Stomach (tissue), 9 donors: Measurements from ENCODE around the gene PLS3. TPM values are rescaled to one million over a fixed set of nuclear protein-coding genes. Genes with fewer than 3 reads are reported as not detected.

Source experiments
- DNase-seq, 2 donors: peaks; one replicate each; pipeline versions ENCODE4 v3.0.0 to v3.0.0-alpha.2; 2013 to 2019
- H3K27ac ChIP-seq, 5 donors: fragments of 200-600 bp in 4 of 5; sonication (generic) in 4 of 5; one replicate each; pipeline ENCODE4 v1.5.1; 2013 to 2019; ENCODE audit warnings: mild to moderate bottlenecking in 1 of 5, moderate library complexity in 1 of 5
- H3K27me3 ChIP-seq, 3 donors: fragments of 200-600 bp; sonication (generic); one replicate each; pipeline ENCODE4 v1.5.1; 2017 to 2019; ENCODE audit warnings: mixed run types in 1 of 3
- H3K36me3 ChIP-seq, 4 donors: fragments of 200-600 bp; sonication (generic); 1 replicate in 3 of 4; 2 replicates in 1 of 4; pipeline ENCODE4 v1.5.1; 2016 to 2019
- H3K4me1 ChIP-seq, 4 donors: fragments of 200-600 bp; sonication (generic); one replicate each; pipeline ENCODE4 v1.5.1; 2016 to 2019
- H3K4me3 ChIP-seq, 4 donors: fragments of 200-600 bp; sonication (generic) in 3 of 4; one replicate each; pipeline ENCODE4 v1.5.1; 2016 to 2019; ENCODE audit warnings: mild to moderate bottlenecking in 1 of 4
- H3K9me3 ChIP-seq, 4 donors: fragments of 200-600 bp; sonication (generic); one replicate each; pipeline ENCODE4 v1.5.1; 2016 to 2019
- EP300 ChIP-seq: sonication (generic); formaldehyde crosslinking; IDR thresholded peaks from one replicate; pipeline ENCODE4 v1.6.1; 2017; ENCODE audit warnings: antibody characterized with exemption
- POLR2A ChIP-seq, 4 donors: fragments of 450-650 bp; IDR thresholded peaks; one replicate each; pipeline ENCODE4 v1.6.1; 2016; ENCODE audit warnings: antibody characterized with exemption in 4 of 4, control low read depth in 2 of 4, mild to moderate bottlenecking in 1 of 4, moderate library complexity in 1 of 4
- POLR2AphosphoS5 ChIP-seq, 3 donors: sonication (generic); formaldehyde crosslinking; IDR thresholded peaks; one replicate each; pipeline ENCODE4 v1.6.1; 2016; ENCODE audit warnings: antibody characterized with exemption in 3 of 3
- whole genome bisulfite sequencing, 5 donors: extraction: QIAGEN DNeasy Blood & Tissue Kit in 3 of 5; methylation state at CpG; one replicate each; pipeline versions ENCODE4 v1.1.5 to v1.1.7; 2013 to 2018; 5-methylcytosine and 5-hydroxymethylcytosine counted together
- intact Hi-C: fragments of 100-400 bp; cut with DNase I; formaldehyde crosslinking; loops from one replicate; pipeline ENCODE4 v1.15.1; 2023; ENCODE audit warnings: low total_unique reads
- polyA plus RNA-seq, 3 donors: library from polyadenylated mRNA; stranded (reverse); fragments of 200-250 nt; gene quantifications; one replicate each; pipeline ENCODE4 v1.2.3, GENCODE V29; 2013
- total RNA-seq, 5 donors: library from RNA; depleted of rRNA; stranded (reverse); fragments of >200 nt; gene quantifications; one replicate each; pipeline versions ENCODE4 v1.1.0 to v1.2.3, GENCODE V29; 2014 to 2016
- TF ChIP-seq, protein P1 (sequence below), 7 experiments: fragments of 450-650 bp in 4 of 7; fragments of 200-600 bp in 3 of 7; sonication (generic) in 3 of 7; IDR thresholded peaks; one replicate each; pipeline ENCODE4 v1.5.1; 2016 to 2019; ENCODE audit warnings: antibody characterized with exemption in 7 of 7, control low read depth in 2 of 7, mild to moderate bottlenecking in 1 of 7
- donor health status: healthy with polysubstance abuse.
- donor health status: Bipolar disorder and iron deficiency.
- donor health status: healthy.

PLS3 gene
- total and polyA plus RNA-seq, 8 donors, result 7.5 to 129 (median 41.6) TPM

DNA sequence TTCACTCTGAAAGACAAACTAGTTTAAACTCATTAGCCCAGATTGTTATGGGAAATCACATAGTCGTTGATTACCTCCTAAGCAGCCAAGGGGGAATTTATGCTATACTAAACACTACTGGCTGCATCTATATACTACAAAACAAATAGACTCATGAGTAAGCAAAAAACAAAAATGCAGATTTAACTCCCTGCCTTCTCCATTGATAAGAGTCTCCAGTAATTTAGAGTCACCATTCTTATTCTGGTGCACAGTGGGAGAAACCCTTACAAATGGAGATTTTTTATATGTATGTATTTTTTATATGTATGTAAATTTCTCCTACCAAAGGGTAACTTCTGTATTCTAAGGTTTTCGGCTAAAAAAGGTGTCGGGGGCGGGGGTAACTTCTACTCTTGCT lies 126.6 kb downstream of the PLS3 start:
- DNase-seq, result no peak
- Histone ChIP-seq H3K27ac (no peak overlapping the region), H3K36me3 (no peaks in the 10 kb centered on the region), H3K9me3 (no peaks in the 10 kb centered on the region), H3K4me1 (peaks cover 0 to 7% (median 0%) of the 10 kb centered on the region in 4 donors), H3K4me3 (no peak overlapping the region), H3K27me3 (peaks cover 0 to 6% (median 0%) of the 10 kb centered on the region in 3 donors)
- 43 to 82% (median 59%) methylated on average over 4 of the region's 4 CpGs for WGBS, 5 donors
- intact Hi-C loops, result no loop called here
- TF ChIP-seq, protein P1, sequence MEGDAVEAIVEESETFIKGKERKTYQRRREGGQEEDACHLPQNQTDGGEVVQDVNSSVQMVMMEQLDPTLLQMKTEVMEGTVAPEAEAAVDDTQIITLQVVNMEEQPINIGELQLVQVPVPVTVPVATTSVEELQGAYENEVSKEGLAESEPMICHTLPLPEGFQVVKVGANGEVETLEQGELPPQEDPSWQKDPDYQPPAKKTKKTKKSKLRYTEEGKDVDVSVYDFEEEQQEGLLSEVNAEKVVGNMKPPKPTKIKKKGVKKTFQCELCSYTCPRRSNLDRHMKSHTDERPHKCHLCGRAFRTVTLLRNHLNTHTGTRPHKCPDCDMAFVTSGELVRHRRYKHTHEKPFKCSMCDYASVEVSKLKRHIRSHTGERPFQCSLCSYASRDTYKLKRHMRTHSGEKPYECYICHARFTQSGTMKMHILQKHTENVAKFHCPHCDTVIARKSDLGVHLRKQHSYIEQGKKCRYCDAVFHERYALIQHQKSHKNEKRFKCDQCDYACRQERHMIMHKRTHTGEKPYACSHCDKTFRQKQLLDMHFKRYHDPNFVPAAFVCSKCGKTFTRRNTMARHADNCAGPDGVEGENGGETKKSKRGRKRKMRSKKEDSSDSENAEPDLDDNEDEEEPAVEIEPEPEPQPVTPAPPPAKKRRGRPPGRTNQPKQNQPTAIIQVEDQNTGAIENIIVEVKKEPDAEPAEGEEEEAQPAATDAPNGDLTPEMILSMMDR (IDR thresholded peaks at IDR 0.05), result no peak
- TF ChIP-seq POLR2AphosphoS5 (IDR thresholded peaks at IDR 0.05) (no peak), POLR2A (IDR thresholded peaks at IDR 0.05) (no peak), EP300 (no peak)

GRCh38 chrX:115689931-115690330 lies 129.0 kb downstream of the PLS3 start:
- TF ChIP-seq, protein P1 (IDR thresholded peaks at IDR 0.05), result no peak
- TF ChIP-seq POLR2A (IDR thresholded peaks at IDR 0.05) (no peak), EP300 (no peak), POLR2AphosphoS5 (IDR thresholded peaks at IDR 0.05) (no peak)
- intact Hi-C loops, result no loop called here
- no peaks in the 10 kb centered on the region for H3K9me3 ChIP-seq
- DNase-seq, result peak in 1 of 2 donors; percentile 13
- 53 to 65% (median 59%) methylated on average over 4 of the region's 4 CpGs for WGBS, 5 donors
- H3K36me3 ChIP-seq, result no peaks in the 10 kb centered on the region
- peak overlapping the region in 2 of 5 donors; percentile 14 to 24 for H3K27ac ChIP-seq
- H3K4me1 ChIP-seq, result peaks cover 0 to 7% (median 0%) of the 10 kb centered on the region in 4 donors
- no peak overlapping the region for H3K4me3 ChIP-seq
- peaks cover 0 to 15% (median 0%) of the 10 kb centered on the region in 3 donors for H3K27me3 ChIP-seq

- peak; percentile 31 to 87 for DNase-seq
- H3K4me3 ChIP-seq, result no peak overlapping the region
- H3K4me1 ChIP-seq, result peaks cover 0 to 7% (median 0%) of the 10 kb centered on the region in 4 donors
- peaks cover 0 to 15% (median 0%) of the 10 kb centered on the region in 3 donors for H3K27me3 ChIP-seq
- H3K36me3 ChIP-seq, result no peaks in the 10 kb centered on the region
- no peak for TF ChIP-seq POLR2A (IDR thresholded peaks at IDR 0.05)
- TF ChIP-seq, protein P1 (IDR thresholded peaks at IDR 0.05), result peak in 5 of 7 experiments; percentile 33 to 88 (median 59)
- 2 to 14% (median 12%) methylated on average over 4 of the region's 4 CpGs for WGBS, 5 donors
- no peaks in the 10 kb centered on the region for H3K9me3 ChIP-seq
- H3K27ac ChIP-seq, result peak overlapping the region in 2 of 5 donors; percentile 14 to 24
- intact Hi-C loops, result no loop called here
Observed at GRCh38 chrX:115690511-115691216, 129.7 kb downstream of the PLS3 start.

DNA sequence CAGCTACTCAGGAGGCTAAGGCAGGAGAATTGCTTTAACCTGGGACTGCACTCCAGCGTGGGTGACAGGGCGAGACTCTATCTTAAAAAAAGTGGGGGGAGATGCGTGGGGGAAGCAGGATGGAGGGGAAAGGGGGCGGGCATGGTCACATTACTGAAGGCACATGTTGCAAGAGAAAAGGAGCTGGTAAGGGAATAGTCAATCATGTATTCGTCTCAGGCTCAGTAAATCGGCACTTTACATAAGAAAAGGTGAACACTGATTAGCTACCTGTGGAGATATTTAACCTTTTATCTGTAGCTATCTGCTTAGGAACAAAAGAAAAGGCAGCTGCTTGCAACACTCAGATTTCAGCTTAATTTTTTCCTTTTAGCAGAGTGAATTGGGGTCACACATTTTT lies 132.5 kb downstream of the PLS3 start:
- H3K27me3 ChIP-seq, result peaks cover 0 to 22% (median 0%) of the 10 kb centered on the region in 3 donors
- H3K27ac ChIP-seq, result no peak overlapping the region
- no peaks in the 10 kb centered on the region for H3K36me3 ChIP-seq
- intact Hi-C loops, result no loop called here
- TF ChIP-seq POLR2A (IDR thresholded peaks at IDR 0.05) (no peak), POLR2AphosphoS5 (IDR thresholded peaks at IDR 0.05) (no peak)
- no peak overlapping the region for H3K4me3 ChIP-seq
- peaks cover 0 to 7% (median 0%) of the 10 kb centered on the region in 4 donors for H3K4me1 ChIP-seq
- no peaks in the 10 kb centered on the region for H3K9me3 ChIP-seq
- 32 to 76% (median 59%) methylated on average over 6 of the region's 6 CpGs for WGBS, 5 donors
- no peak for DNase-seq

DNA sequence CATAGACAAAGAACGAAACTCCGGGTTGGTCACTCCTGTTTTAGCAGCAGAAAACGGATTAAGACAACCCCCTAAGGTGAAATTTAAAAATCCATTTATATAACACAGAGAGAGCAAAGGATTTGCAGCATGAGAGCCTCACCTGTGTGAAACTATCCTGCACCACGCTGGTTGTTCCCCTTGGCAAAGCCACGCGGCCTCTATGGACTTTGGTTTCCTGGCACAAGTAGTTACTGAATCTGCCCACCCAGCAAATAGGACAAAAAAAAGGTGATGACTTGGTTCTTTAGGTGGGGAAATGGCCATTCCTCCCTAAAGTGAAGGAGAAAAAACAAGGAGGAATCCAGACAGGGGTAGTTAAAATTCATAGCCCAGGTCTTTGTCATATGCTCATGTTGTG lies 133.1 kb downstream of the PLS3 start:
- 14 to 59% (median 32%) methylated on average over 6 of the region's 6 CpGs for WGBS, 5 donors

More for the DNA sequence above, 133.1 kb downstream of the PLS3 start:
- TF ChIP-seq EP300, result no peak
- no peak for TF ChIP-seq POLR2A (IDR thresholded peaks at IDR 0.05)
- TF ChIP-seq POLR2AphosphoS5 (IDR thresholded peaks at IDR 0.05), result no peak
- TF ChIP-seq, protein P1 (IDR thresholded peaks at IDR 0.05), result no peak
- Histone ChIP-seq H3K27ac (no peak overlapping the region), H3K4me3 (no peak overlapping the region), H3K36me3 (no peaks in the 10 kb centered on the region), H3K9me3 (no peaks in the 10 kb centered on the region), H3K27me3 (peaks cover 0 to 22% (median 0%) of the 10 kb centered on the region in 3 donors), H3K4me1 (peaks cover 0 to 7% (median 0%) of the 10 kb centered on the region in 4 donors)
- DNase-seq, result no peak
- intact Hi-C loops, result no loop called here
